Suprapubic skin (tissue), 4 donors: ENCODE data around the gene LINC01488. TPM values are rescaled to one million over a fixed set of nuclear protein-coding genes. Genes with fewer than 3 reads are reported as not detected.

Experiments used
- DNase-seq, 2 donors: peaks; one replicate each; pipeline ENCODE4 v3.0.0-alpha.2; 2019; ENCODE audit warnings: low spot score in 2 of 2
- H3K27ac ChIP-seq: fragments of 200-600 bp; sonication (generic); one replicate; pipeline ENCODE4 v1.5.1; 2019
- H3K27me3 ChIP-seq: fragments of 200-600 bp; sonication (generic); one replicate; pipeline ENCODE4 v1.5.1; 2019
- H3K36me3 ChIP-seq: fragments of 200-600 bp; sonication (generic); one replicate; pipeline ENCODE4 v1.5.1; 2019
- H3K4me1 ChIP-seq: fragments of 200-600 bp; sonication (generic); one replicate; pipeline ENCODE4 v1.5.1; 2019
- H3K4me3 ChIP-seq: fragments of 200-600 bp; sonication (generic); one replicate; pipeline ENCODE4 v1.5.1; 2019; ENCODE audit warnings: mild to moderate bottlenecking
- H3K9me3 ChIP-seq: fragments of 200-600 bp; sonication (generic); one replicate; pipeline ENCODE4 v1.5.1; 2019
- EP300 ChIP-seq: sonication (generic); formaldehyde crosslinking; IDR thresholded peaks from one replicate; pipeline ENCODE4 v1.6.1; 2017; ENCODE audit warnings: antibody characterized with exemption
- POLR2A ChIP-seq, 2 donors: fragments of 450-650 bp; IDR thresholded peaks; one replicate each; pipeline ENCODE4 v1.6.1; 2017; ENCODE audit warnings: antibody characterized with exemption in 2 of 2, mild to moderate bottlenecking in 2 of 2, moderate library complexity in 2 of 2
- POLR2AphosphoS5 ChIP-seq, 3 donors: sonication (generic); formaldehyde crosslinking; IDR thresholded peaks; one replicate each; pipeline ENCODE4 v1.6.1; 2017; ENCODE audit warnings: antibody characterized with exemption in 3 of 3
- WGBS: methylation state at CpG from one replicate; pipeline ENCODE4 v1.1.5; 2018; 5-methylcytosine and 5-hydroxymethylcytosine counted together
- total RNA-seq, 4 donors: library from RNA; depleted of rRNA; stranded (reverse); fragments of >200 nt; gene quantifications; one replicate each; pipeline ENCODE4 v1.1.0, GENCODE V29; 2016
- TF ChIP-seq, protein P1 (sequence below), 2 donors: fragments of 200-600 bp in 1 of 2; fragments of 450-650 bp in 1 of 2; sonication (generic) in 1 of 2; IDR thresholded peaks; one replicate each; pipeline ENCODE4 v1.5.1; 2016 to 2019; ENCODE audit warnings: antibody characterized with exemption in 2 of 2, mild to moderate bottlenecking in 1 of 2, moderate library complexity in 1 of 2

Gene LINC01488
- total RNA-seq, 4 donors from 2014 or later: not detected

DNA sequence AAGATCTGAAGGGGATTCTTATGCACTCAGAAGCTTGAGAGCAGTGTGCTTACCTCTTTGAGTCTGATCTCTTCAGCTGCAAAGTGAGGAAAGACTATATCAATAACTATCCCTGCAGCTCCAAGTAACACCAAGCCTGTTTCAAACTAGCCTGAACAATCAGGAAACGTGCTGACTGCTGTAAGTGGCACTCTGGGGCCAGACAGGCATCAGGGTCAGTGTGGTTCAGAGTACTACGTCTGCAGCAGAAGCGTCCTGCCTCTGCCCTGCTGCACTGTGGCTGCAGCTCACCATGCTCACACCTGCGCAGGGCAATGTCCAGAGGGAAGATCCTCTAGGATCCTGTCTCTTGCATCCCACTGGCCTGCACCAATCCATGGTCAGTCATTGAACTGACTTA lies 25.5 kb upstream of the LINC01488 start:
- no peaks in the 10 kb centered on the region for H3K36me3 ChIP-seq
- no peaks in the 10 kb centered on the region for H3K4me1 ChIP-seq
- no peak for DNase-seq
- 86% methylated on average over 4 of the region's 4 CpGs for WGBS
- no peaks in the 10 kb centered on the region for H3K9me3 ChIP-seq
- no peak overlapping the region for H3K27ac ChIP-seq
- H3K27me3 ChIP-seq: no peaks in the 10 kb centered on the region
- H3K4me3 ChIP-seq: no peak overlapping the region
- TF ChIP-seq POLR2AphosphoS5 (IDR thresholded peaks at IDR 0.05): no peak
- TF ChIP-seq POLR2A (IDR thresholded peaks at IDR 0.05): no peak
- TF ChIP-seq EP300: no peak
- TF ChIP-seq, protein P1, sequence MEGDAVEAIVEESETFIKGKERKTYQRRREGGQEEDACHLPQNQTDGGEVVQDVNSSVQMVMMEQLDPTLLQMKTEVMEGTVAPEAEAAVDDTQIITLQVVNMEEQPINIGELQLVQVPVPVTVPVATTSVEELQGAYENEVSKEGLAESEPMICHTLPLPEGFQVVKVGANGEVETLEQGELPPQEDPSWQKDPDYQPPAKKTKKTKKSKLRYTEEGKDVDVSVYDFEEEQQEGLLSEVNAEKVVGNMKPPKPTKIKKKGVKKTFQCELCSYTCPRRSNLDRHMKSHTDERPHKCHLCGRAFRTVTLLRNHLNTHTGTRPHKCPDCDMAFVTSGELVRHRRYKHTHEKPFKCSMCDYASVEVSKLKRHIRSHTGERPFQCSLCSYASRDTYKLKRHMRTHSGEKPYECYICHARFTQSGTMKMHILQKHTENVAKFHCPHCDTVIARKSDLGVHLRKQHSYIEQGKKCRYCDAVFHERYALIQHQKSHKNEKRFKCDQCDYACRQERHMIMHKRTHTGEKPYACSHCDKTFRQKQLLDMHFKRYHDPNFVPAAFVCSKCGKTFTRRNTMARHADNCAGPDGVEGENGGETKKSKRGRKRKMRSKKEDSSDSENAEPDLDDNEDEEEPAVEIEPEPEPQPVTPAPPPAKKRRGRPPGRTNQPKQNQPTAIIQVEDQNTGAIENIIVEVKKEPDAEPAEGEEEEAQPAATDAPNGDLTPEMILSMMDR (IDR thresholded peaks at IDR 0.05): no peak

GRCh38 chr11:69456712-69457111 lies 24.8 kb upstream of the LINC01488 start:
- no peak overlapping the region for H3K4me3 ChIP-seq
- H3K27ac ChIP-seq: no peak overlapping the region
- no peaks in the 10 kb centered on the region for H3K4me1 ChIP-seq
- 96% methylated on average over 4 of the region's 4 CpGs for WGBS
- TF ChIP-seq, protein P1 (IDR thresholded peaks at IDR 0.05): no peak
- no peak for TF ChIP-seq POLR2AphosphoS5 (IDR thresholded peaks at IDR 0.05)
- TF ChIP-seq POLR2A (IDR thresholded peaks at IDR 0.05): no peak
- no peak for TF ChIP-seq EP300
- no peaks in the 10 kb centered on the region for H3K27me3 ChIP-seq
- H3K9me3 ChIP-seq: no peaks in the 10 kb centered on the region
- DNase-seq: no peak
- H3K36me3 ChIP-seq: no peaks in the 10 kb centered on the region

DNA sequence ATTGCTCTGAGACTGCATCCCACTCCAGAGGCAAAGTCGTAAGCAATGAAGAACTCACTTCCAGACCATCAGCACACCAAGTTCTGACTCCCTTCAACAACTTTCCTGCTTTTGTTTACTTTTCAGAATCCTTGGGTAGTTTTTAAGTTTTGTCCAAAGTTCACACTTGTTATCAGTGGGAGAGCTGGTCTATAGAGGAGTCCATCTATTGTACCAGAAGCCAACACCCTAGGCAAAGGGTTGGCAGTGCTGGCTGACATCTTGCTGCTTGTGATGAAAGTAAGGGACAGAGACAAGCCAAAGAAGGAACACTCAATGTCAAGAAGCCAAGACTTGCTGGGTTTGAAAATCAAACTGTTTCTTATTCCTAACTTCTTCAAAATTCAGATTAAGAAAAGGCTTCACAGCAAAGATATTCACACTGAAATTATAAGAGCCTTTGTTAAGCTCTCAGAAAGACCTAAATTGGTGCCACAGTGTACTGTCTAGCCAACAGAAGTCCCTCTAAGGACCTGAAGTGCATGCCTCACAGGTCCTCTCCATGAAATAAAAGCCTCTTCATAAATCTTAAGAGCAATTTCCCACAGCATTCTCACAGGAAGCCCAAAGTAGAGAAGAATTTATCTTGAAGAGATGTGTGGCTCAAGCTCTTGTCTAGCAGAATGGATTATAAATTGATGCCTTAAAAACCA lies 21.5 kb upstream of the LINC01488 start:
- 81% methylated on average over 1 of the region's 1 CpG for WGBS
- no peak for TF ChIP-seq POLR2A (IDR thresholded peaks at IDR 0.05)
- no peak for TF ChIP-seq POLR2AphosphoS5 (IDR thresholded peaks at IDR 0.05)
- TF ChIP-seq EP300: no peak
- TF ChIP-seq, protein P1 (IDR thresholded peaks at IDR 0.05): no peak
- Histone ChIP-seq H3K9me3 (no peaks in the 10 kb centered on the region), H3K27me3 (no peaks in the 10 kb centered on the region), H3K27ac (no peak overlapping the region), H3K4me1 (peaks cover 19% of the 10 kb centered on the region), H3K4me3 (no peak overlapping the region), H3K36me3 (no peaks in the 10 kb centered on the region)
- DNase-seq: no peak

DNA sequence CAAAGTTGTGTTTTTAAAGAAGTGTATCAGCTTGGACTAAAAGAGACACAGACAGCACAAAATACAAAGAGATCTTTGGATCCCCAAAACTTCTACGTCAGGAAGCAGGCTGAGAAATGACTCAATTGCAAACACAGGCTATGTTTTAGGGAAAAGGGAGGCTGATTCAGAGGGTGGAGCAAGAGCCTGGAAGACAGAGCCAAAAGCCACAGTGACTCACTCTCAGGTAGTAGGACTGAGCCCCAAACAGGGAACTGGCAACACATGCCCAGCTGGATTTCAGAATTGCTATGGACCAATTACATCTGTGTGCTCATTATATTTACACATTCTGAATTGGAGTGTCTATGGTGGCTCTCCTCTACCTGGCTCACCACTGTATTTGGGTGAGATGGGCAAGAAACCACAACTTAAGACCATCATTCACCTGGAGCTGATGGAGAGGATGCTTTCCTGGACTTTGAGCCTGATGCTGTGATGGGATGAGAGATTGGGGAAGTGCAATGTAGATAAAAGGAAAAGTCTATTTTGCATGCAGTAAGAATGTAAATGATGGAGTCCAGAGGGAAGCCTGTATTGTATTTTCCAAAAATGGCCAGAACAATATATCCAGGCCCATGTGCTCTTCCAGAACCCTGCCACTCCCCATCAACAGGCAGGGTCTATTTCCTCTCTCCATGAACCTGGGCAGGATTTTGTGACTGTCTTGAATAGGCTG lies 20.8 kb upstream of the LINC01488 start:
- Histone ChIP-seq H3K4me1 (peaks cover 24% of the 10 kb centered on the region), H3K36me3 (no peaks in the 10 kb centered on the region), H3K27ac (no peak overlapping the region), H3K27me3 (no peaks in the 10 kb centered on the region), H3K9me3 (no peaks in the 10 kb centered on the region), H3K4me3 (no peak overlapping the region)
- no peak for TF ChIP-seq EP300
- TF ChIP-seq POLR2A (IDR thresholded peaks at IDR 0.05): no peak
- TF ChIP-seq, protein P1 (IDR thresholded peaks at IDR 0.05): no peak
- TF ChIP-seq POLR2AphosphoS5 (IDR thresholded peaks at IDR 0.05): no peak
- no peak for DNase-seq
- 32% methylated on average over 1 of the region's 1 CpG for WGBS

- Histone ChIP-seq H3K27ac (no peak overlapping the region), H3K27me3 (no peaks in the 10 kb centered on the region), H3K4me1 (peaks cover 31% of the 10 kb centered on the region), H3K36me3 (no peaks in the 10 kb centered on the region), H3K4me3 (no peak overlapping the region), H3K9me3 (no peaks in the 10 kb centered on the region)
- DNase-seq: no peak
- 77% methylated on average over 7 of the region's 7 CpGs for WGBS
- TF ChIP-seq POLR2AphosphoS5 (IDR thresholded peaks at IDR 0.05) (no peak), EP300 (no peak), POLR2A (IDR thresholded peaks at IDR 0.05) (no peak)
- TF ChIP-seq, protein P1 (IDR thresholded peaks at IDR 0.05): no peak
Observed at GRCh38 chr11:69461272-69461962, 20.0 kb upstream of the LINC01488 start.
